GM18907 (cell line): ENCODE data around the gene PLSCR1.
A peak's percentile ranks its signal among the peaks of the same experiment; 100 is the strongest.

ENCODE experiments used
- ATAC-seq: cut with Tn5 transposase; IDR thresholded peaks from one replicate; pipeline ENCODE4 v1.9.1; 2021; ENCODE audit warnings: mild to moderate bottlenecking, moderate library complexity; ENCODE audit not compliant: unreplicated experiment

The PLSCR1 gene

DNA sequence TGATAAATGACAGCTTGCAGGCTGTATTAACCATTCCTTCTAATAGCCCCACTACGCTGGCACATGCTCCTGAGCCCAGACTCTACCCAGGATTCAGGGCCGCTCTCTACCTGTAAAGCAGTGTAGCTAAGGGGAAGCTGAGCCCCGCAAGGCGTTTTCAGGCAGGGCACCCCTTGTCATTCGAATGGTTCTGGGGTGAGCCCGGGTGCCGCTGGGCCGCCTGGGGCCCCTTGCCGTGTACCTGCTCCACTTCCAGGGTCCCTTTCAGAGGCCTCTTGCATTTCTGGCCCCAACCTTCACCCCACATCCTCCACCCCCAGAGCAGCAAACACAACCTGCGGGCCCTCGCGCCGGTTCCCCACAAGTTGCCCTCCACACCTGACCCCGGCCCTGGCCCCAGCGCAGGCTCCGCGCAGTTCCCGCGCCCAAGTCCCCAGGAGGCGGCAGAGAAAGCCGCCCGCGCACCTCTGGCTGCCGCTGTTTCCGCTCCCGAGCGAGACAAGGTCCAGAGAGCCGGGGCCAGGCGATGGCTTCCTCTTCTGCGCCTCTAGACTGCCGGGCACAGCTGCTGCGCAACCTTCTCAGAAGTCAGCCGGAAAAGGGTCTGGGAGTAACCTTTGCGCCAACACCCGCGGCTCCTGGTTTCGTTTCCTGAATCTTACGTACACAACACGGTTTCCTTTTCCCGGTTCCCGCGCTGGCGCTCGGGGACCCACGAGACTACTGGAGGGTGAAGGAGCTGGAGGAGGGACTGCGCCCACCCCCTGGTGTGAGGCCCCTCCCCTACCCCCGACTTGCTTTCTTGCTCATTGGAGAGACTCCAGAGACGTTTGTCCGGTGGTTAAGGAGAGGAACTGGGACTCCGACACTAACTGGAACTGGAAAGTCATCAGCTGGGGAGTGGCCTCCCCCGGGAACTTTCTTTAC lies at the start of gene PLSCR1:
Gene PLSCR1 (minus strand): TSS at position 606 of the 927 bp plus-strand sequence. CDS start 8,055 bp downstream, outside the sequence.
- ATAC-seq, result peak; percentile 91

DNA sequence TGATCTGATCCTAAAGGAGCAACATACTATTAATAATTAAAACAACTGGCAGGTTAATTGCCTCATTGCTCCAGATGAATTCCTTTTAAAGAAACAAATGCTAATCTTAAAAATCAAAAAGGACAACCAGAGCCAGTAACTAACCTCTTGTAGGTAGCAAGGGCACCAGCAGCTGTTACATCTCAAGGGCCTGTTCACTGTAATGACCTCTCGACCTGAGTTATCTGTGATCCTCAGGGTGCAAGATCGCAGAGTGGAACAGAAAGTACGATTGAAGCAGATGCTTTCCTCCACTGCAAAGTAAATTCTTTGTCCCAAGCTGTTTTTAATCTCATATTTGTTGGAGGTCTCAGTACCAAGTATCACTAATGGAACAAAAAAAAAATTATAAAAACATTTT lies 49.4 kb upstream of the PLSCR1 start:
- ATAC-seq, result no peak

- ATAC-seq, result no peak
Observed at GRCh38 chr3:146590521-146590920, 46.1 kb upstream of the PLSCR1 start.

GRCh38 chr3:146589899-146590508 lies 45.6 kb upstream of the PLSCR1 start:
- ATAC-seq, result no peak

GRCh38 chr3:146585156-146585555 lies 40.7 kb upstream of the PLSCR1 start:
- ATAC-seq, result no peak

DNA sequence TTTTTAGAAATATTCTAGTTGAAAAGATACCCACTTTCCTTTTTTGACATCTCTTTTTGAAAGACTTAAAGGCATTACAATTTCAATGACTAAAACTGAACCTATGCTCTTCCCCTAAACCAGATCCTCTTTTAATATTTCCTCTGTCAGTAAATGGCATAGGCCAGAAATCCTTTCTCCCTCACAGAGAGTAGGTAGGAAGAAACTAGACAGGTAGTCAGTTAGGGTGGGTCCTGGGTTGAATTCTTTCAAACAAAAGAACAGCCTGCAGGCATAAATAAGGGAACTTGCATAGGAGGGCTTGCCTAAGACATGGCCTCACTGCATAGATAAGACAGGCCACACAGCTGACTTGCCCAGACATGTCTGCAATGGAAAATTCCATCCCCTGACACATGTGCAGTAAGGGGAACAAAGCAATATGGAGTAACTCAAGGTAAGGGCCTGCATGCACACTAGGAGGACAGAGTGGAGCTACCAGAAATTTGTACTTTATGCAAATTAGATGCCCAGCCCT lies 37.6 kb upstream of the PLSCR1 start:
- ATAC-seq, result no peak

GRCh38 chr3:146581080-146581601 lies 36.7 kb upstream of the PLSCR1 start:
- no peak for ATAC-seq

GRCh38 chr3:146577662-146578061 lies 33.3 kb upstream of the PLSCR1 start:
- peak; percentile 81 for ATAC-seq

DNA sequence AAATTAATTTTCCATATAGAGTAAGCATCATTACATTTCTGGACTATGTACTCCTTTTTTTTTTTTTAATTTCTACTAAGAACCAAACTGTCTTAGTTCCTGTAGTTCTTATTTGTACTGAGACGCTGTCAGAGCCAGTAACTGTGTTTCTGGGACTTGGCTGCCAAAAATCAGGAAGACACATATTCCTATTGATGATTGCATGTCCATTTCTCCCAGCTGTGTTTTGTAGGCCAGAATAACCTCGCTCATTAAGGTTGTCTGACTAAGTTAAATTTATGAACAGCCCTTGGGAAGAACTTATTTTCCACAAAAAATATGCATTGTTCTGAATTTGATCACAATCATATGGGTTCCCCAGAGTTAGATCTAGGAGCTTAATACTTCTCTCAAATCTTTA lies 31.2 kb upstream of the PLSCR1 start:
- no peak for ATAC-seq

DNA sequence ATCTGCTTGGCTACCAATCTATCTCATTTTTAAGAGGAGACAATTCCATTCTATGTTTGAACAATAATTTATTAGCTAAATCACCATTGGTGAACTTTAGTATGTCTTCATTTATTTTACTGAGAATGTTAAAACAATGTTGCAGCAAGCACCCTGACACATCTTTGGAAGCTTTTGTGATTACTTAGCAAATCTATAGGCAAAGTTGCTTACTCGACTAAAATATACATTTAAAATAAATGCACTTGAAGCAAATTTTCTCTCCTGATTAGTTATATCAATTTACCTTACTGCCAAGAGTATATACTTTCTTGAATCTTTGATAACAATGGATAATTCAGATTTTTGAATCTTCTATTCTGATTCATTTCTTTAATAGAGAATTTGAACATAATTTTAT lies 29.8 kb upstream of the PLSCR1 start:
- no peak for ATAC-seq

DNA sequence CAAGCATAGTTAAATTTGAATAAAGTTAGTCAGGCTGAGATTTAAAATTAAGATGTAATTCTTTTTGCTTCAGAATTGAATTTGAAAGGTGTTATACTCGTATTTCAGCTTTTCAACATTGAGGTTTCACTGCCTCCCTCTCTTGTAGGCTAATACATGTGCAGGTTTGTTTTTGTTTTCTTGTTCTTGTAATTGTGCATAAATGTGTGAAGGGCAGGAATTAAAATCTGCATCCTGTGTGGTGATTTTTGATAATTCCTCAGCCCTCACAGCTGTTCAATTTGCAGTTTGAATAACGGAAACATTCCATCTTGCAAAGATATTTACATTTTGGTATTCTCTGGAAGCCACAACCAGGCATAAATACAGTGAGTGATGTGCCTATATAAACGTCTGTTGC lies 24.9 kb upstream of the PLSCR1 start:
- no peak for ATAC-seq

DNA sequence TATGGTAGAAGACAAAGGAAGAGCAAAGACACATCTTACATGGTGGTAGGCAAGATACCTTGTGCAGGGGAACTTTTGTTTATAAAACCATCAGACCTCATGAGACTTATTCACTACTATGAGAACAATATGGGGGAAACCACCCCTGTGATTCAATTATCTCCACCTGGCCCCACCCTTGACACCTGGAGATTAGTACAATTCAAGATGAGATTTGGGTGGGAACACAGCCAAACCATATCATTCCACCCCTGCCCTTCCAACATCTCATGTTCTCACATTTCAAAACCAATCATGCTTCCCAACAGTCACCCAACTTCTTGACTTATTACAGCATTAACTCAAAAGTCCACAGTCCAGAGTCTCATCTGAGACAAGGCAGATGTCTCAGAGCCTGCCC lies 21.7 kb upstream of the PLSCR1 start:
- ATAC-seq, result no peak

GRCh38 chr3:146561879-146562278 lies 17.5 kb upstream of the PLSCR1 start:
- ATAC-seq, result no peak

- ATAC-seq, result no peak
Observed at GRCh38 chr3:146561463-146561862, 17.1 kb upstream of the PLSCR1 start.

- ATAC-seq, result no peak
Observed at GRCh38 chr3:146560678-146561077, 16.3 kb upstream of the PLSCR1 start.

GRCh38 chr3:146559388-146559787 lies 15.0 kb upstream of the PLSCR1 start:
- no peak for ATAC-seq

GRCh38 chr3:146558781-146559180 lies 14.4 kb upstream of the PLSCR1 start:
- no peak for ATAC-seq

GRCh38 chr3:146557745-146558144 lies 13.3 kb upstream of the PLSCR1 start:
- no peak for ATAC-seq

- ATAC-seq, result no peak
Observed at GRCh38 chr3:146555311-146555710, 10.9 kb upstream of the PLSCR1 start.

- no peak for ATAC-seq
Observed at GRCh38 chr3:146554151-146554760, 9.8 kb upstream of the PLSCR1 start.

DNA sequence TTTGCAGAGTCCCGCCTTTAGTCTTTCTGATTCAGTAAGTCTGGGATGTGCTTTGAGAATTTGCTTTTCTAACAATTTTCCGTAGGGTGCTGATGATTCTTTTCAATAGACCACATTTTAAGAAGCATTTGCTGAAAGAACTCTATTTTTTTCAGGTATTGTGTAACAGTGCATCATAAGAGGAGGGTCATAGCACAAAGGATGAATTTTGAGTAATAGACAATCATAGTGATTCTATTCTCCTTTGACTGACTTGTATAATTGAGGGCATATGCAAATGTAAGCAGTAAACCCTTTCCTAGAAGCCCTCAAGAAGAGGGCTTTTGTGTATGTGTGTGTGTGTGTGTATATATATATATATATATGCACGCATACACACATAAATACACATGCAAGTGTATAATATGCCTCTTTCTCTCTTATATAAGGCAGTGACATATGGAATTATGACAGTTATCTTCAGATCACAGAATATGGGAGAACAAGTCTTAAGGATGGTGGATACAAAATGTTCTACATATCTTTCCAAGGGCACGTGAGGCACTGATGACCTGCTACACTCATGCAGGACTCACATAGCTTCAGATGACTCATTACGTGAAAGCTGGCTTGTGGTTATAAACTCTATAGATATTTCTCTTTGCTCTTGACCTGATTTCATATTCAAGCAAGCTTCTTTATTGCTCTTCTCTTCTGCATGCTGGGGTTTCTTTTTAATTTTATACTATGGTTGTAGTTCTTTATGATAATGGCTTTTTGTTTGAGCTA lies 6.5 kb upstream of the PLSCR1 start:
- peak; percentile 96 for ATAC-seq
